Smooth muscle cell (in vitro differentiated cells): ENCODE results near the gene CMC2. TPM values are rescaled to one million over a fixed set of nuclear protein-coding genes. Genes with fewer than 3 reads are reported as not detected.

ENCODE experiments used
- DNase-seq: peaks from one replicate; lab custom pipeline; 2025; ENCODE audit not compliant: unreplicated experiment; lab: John Stamatoyannopoulos, UW
- H2AFZ ChIP-seq: fragments of 200-600 bp; sonication (generic); 2 replicates; pipeline ENCODE4 v1.6.0; 2016; ENCODE audit warnings: antibody characterized with exemption, low read depth, mild to moderate bottlenecking
- H3F3A ChIP-seq: fragments of 200-600 bp; sonication (generic); 2 replicates; pipeline ENCODE4 v1.6.0; 2017; ENCODE audit warnings: antibody characterized with exemption, low read depth
- H3K27ac ChIP-seq: fragments of 200-600 bp; sonication (generic); 2 replicates; pipeline ENCODE4 v1.5.1; 2016; ENCODE audit warnings: low read depth, mild to moderate bottlenecking
- H3K27me3 ChIP-seq: fragments of 200-600 bp; sonication (generic); 2 replicates; pipeline ENCODE4 v1.6.1; 2016; ENCODE audit warnings: low read depth, mild to moderate bottlenecking
- H3K36me3 ChIP-seq: fragments of 200-600 bp; sonication (generic); 2 replicates; pipeline ENCODE4 v1.5.1; 2016; ENCODE audit warnings: low read depth
- H3K4me1 ChIP-seq: fragments of 200-600 bp; sonication (generic); 2 replicates; pipeline ENCODE4 v1.5.1; 2016; ENCODE audit warnings: low read depth
- H3K4me2 ChIP-seq: fragments of 200-600 bp; sonication (generic); 2 replicates; pipeline ENCODE4 v1.6.0; 2016; ENCODE audit warnings: mild to moderate bottlenecking
- H3K4me3 ChIP-seq: fragments of 200-600 bp; sonication (generic); 2 replicates; pipeline ENCODE4 v1.5.1; 2016; ENCODE audit warnings: mild to moderate bottlenecking
- H3K79me2 ChIP-seq: fragments of 200-600 bp; sonication (generic); 2 replicates; pipeline ENCODE4 v1.6.0; 2016; ENCODE audit warnings: low read depth, mild to moderate bottlenecking
- H3K9ac ChIP-seq: fragments of 200-600 bp; sonication (generic); 2 replicates; pipeline ENCODE4 v1.6.0; 2016; ENCODE audit warnings: low read depth
- H3K9me3 ChIP-seq: fragments of 200-600 bp; sonication (generic); replicated peaks from 2 replicates; pipeline ENCODE4 v1.5.1; 2016; ENCODE audit warnings: low read depth
- H4K20me1 ChIP-seq: fragments of 200-600 bp; sonication (generic); 2 replicates; pipeline ENCODE4 v1.6.0; 2016; ENCODE audit warnings: low read depth
- WGBS: methylation state at CpG from one replicate; pipeline ENCODE4 v1.1.7; 2016; ENCODE audit warnings: low lambda C conversion rate; 5-methylcytosine and 5-hydroxymethylcytosine counted together
- polyA plus RNA-seq: library from polyadenylated mRNA; unstranded; fragments of >200 nt; fragmentation: Nextera tagmentation; extraction: Ambion mirVana; gene quantifications from 2 replicates; pipeline ENCODE4 v1.2.1, GENCODE V29; 2016
- total RNA-seq: library from RNA; depleted of rRNA; stranded (reverse); fragments of >200 nt; gene quantifications from 2 replicates; pipeline ENCODE4 v1.2.3, GENCODE V29; 2014
- TF ChIP-seq, protein P1 (sequence below): fragments of 200-600 bp; sonication (generic); IDR thresholded peaks from 2 replicates; pipeline ENCODE4 v1.5.1; 2017; ENCODE audit warnings: borderline replicate concordance, mild to moderate bottlenecking, antibody characterized with exemption; ENCODE audit not compliant: insufficient read depth, poor library complexity, severe bottlenecking

The CMC2 gene
- total and polyA plus RNA-seq, 2 experiments from 2014 or later, result 53.2 to 110 TPM

DNA sequence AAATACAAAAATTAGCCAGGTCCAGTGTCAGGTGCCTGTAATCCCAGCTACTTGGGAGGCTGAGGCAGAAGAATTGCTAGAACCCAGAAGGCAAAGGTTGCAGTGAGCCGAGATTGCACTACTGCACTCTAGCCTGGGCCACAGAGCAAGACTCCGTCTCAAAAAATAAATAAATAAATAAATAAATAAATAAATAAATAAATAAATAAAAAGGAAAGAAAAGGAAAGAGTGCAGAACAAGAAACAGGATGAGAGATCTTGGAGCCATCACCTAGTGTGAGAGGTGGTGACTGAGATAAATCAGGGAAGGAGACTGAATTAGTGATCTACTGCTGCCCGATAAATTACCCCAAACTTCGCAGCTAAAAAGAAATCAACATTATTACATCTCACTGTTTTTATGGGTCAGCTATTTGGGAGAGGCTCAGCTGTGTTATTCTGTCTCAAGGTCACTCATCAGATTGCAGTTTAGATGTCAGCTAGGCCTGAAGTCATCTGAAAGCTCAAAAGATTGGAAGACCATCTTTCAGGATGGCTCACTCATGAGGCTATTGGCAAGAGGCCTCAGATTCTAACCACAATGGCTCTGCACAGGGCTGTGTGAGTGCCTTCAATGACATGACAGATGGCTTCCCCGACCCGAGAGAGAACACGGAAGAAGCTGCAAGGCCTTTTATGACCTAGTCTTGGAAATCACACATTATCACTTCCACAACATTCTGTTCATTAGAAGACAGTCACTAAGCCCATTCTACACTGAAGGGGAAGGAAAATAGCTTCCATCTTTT is 66.4 kb downstream of the CMC2 start:
- H3K9me3 ChIP-seq, result no peaks in the 10 kb centered on the region
- TF ChIP-seq, protein P1, sequence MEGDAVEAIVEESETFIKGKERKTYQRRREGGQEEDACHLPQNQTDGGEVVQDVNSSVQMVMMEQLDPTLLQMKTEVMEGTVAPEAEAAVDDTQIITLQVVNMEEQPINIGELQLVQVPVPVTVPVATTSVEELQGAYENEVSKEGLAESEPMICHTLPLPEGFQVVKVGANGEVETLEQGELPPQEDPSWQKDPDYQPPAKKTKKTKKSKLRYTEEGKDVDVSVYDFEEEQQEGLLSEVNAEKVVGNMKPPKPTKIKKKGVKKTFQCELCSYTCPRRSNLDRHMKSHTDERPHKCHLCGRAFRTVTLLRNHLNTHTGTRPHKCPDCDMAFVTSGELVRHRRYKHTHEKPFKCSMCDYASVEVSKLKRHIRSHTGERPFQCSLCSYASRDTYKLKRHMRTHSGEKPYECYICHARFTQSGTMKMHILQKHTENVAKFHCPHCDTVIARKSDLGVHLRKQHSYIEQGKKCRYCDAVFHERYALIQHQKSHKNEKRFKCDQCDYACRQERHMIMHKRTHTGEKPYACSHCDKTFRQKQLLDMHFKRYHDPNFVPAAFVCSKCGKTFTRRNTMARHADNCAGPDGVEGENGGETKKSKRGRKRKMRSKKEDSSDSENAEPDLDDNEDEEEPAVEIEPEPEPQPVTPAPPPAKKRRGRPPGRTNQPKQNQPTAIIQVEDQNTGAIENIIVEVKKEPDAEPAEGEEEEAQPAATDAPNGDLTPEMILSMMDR, result no peak
- H3K36me3 ChIP-seq, result no peaks in the 10 kb centered on the region
- H3K4me3 ChIP-seq, result no peak overlapping the region
- no peak overlapping the region for H2AFZ ChIP-seq
- DNase-seq, result no peak
- peaks cover 10% of the 10 kb centered on the region for H3K4me1 ChIP-seq
- H3F3A ChIP-seq, result no peaks in the 10 kb centered on the region
- no peak overlapping the region for H3K27ac ChIP-seq
- 86% methylated on average over 7 of the region's 7 CpGs for WGBS
- H4K20me1 ChIP-seq, result no peaks in the 10 kb centered on the region
- H3K9ac ChIP-seq, result no peak overlapping the region
- H3K79me2 ChIP-seq, result no peaks in the 10 kb centered on the region
- H3K27me3 ChIP-seq, result no peaks in the 10 kb centered on the region
- H3K4me2 ChIP-seq, result no peak overlapping the region

DNA sequence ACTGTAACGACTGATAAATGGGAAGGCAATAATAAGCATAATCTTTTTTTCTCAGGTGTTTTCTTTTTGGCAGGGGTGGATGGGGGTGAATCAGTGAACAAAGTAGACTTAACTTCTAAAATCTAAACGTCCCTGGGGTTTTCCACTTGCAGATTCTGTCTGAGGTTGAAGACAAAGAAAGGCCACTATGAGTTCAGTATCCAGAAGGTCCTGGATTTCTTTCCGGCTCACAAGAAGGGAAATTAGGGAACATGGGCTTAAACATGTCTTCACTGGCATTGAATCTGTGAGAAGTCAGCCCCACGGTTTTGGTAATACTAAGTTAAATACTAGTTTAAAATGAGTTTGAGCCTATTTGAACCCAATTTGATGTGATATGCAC is 67.8 kb downstream of the CMC2 start:
- no peak overlapping the region for H3K4me2 ChIP-seq
- H2AFZ ChIP-seq, result no peak overlapping the region
- no peak for DNase-seq
- no peak overlapping the region for H3K27ac ChIP-seq
- H4K20me1 ChIP-seq, result no peaks in the 10 kb centered on the region
- WGBS, result 76% methylated on average over 4 of the region's 4 CpGs
- TF ChIP-seq, protein P1, result no peak
- H3F3A ChIP-seq, result no peaks in the 10 kb centered on the region
- H3K9me3 ChIP-seq, result no peaks in the 10 kb centered on the region
- H3K9ac ChIP-seq, result no peak overlapping the region
- no peaks in the 10 kb centered on the region for H3K79me2 ChIP-seq
- H3K4me1 ChIP-seq, result peaks cover 10% of the 10 kb centered on the region
- H3K27me3 ChIP-seq, result peaks cover 10% of the 10 kb centered on the region
- H3K4me3 ChIP-seq, result no peak overlapping the region
- H3K36me3 ChIP-seq, result no peaks in the 10 kb centered on the region

DNA sequence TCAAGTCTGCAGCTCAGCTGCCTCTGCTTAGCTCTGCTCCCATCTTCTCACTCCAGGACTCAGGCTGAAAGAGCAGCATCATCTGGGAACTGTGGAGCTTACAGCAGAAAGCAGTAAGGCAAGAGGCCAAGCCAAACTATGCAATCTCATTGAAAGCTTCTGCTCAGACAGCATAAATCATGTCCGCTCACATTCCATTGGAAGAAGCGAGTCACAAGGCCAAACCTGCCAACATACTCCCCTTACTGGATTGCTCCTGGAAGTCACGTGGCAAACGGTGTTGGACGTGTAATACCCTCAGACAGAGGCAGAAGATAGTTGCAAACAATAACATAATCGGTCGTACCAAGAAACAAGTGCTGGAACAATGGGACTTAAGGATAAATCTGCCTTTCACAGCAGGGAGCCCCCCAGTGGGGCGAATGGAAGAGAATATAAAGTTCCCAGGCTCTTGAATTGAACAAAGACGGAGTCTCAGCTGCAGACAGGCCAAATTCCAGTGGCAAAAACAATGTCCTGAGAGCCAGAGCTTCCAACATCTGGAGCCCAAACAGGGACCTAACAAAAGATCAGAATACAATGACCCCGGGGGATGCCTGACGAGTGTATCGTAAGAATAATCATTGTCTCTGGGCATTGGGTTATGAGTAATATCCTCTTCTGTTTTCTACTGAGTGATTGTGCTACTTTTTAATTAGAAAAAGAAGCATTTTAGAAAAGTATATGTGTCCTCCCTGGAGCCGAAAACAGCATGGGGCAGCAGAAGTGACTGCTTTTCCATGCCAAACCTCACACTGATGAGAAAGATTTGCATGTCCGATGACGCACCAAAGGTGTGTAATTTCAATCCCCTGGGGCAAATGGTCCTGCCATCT is 68.4 kb downstream of the CMC2 start:
- peaks cover 10% of the 10 kb centered on the region for H3K4me1 ChIP-seq
- no peaks in the 10 kb centered on the region for H3K79me2 ChIP-seq
- no peak overlapping the region for H3K4me2 ChIP-seq
- H3K36me3 ChIP-seq, result no peaks in the 10 kb centered on the region
- WGBS, result 82% methylated on average over 15 of the region's 15 CpGs
- TF ChIP-seq, protein P1, result no peak
- no peak overlapping the region for H2AFZ ChIP-seq
- no peak overlapping the region for H3K4me3 ChIP-seq
- H3K9me3 ChIP-seq, result no peaks in the 10 kb centered on the region
- DNase-seq, result no peak
- no peak overlapping the region for H3K9ac ChIP-seq
- H4K20me1 ChIP-seq, result no peaks in the 10 kb centered on the region
- no peak overlapping the region for H3K27ac ChIP-seq
- H3F3A ChIP-seq, result no peaks in the 10 kb centered on the region
- peaks cover 15% of the 10 kb centered on the region for H3K27me3 ChIP-seq
